GM21576 (cell line): Measurements from ENCODE around the gene KLHL29.

ENCODE experiments used
- ATAC-seq: cut with Tn5 transposase; IDR thresholded peaks from one replicate; pipeline ENCODE4 v1.9.1; 2021; ENCODE audit warnings: mild to moderate bottlenecking, moderate library complexity; ENCODE audit not compliant: unreplicated experiment

The KLHL29 gene

DNA sequence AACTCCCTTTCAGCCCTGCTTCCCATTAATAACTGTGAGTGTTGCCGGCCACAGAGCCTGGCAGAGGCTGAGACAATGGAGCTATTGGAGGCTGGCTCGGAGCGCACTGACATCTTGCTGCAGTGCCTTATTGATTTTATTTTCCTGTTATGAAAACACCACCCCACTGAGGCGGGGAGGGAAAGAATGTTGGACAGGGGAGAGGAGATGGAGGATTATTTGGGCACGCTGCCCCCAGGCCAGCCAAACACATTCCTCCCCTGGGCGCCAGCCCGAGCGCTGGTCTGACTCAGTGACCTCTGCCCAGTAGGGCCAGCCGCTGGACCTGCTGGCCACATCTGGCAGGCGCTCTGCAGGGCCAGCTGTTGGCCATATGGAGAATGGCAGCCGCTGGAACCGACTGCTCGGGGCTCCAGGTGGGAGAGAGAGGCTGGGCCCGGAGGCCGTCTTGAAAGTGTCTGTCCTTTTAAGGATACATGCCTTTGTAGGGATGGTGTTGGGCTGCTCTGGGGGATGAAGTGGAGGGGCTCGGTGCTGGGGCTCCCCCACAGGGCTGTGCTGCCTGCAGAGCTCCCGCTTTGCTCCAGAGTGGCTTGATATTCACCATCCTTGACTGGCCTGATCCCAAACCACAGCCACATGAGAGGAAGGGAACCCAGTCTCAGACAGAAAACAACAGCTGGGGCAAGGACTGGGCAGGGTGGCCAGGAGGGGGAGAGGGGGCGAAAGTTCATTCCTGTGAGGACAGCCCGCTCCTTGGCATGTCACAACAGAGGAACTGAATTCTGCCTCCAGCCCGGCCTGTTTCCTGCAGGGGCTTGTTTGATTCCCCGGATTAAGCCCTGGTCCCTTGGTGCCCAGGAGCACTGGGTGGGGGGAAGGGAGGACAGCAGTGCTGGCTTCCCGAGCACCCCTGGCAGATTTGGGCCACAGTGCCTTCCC, 179.0 kb downstream of the KLHL29 start:
- ATAC-seq: no peak

DNA sequence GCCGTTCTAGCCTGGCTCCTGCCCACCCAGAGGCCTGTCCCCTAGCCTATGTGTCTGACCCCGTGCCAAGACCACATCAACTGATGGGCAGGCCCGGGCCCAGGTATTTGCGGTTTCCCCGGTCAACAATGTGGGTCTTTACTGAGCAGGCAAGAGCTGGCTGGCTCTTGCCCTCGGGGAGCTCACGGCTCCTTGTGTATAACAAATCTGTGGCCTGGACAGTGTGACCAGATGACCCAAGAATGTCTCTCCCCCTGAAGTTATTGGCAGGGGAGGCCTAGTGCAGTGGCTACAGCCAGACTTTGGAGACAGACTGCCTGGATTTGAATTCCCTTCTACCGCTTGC, 179.6 kb downstream of the KLHL29 start:
- no peak for ATAC-seq

DNA sequence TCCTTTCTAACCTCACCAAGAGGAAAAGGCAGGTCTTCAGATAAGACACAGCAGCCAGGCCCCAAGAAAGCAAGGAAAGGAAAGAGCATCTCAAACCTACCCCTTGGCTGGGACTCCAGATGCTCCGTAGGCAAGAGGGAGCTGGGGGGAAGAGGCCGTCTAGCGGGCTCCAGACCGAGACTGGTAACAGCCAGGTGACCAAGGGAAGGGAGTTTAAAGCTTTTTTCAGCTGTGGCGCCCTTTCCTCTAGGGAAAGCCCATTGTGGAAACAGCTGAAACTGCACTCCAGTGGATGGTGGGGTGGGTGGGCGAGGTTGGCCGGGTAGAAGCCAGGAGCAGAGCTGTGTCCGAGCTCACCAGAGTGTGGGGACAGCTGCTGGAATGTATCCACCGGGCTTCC, 180.4 kb downstream of the KLHL29 start:
- no peak for ATAC-seq

DNA sequence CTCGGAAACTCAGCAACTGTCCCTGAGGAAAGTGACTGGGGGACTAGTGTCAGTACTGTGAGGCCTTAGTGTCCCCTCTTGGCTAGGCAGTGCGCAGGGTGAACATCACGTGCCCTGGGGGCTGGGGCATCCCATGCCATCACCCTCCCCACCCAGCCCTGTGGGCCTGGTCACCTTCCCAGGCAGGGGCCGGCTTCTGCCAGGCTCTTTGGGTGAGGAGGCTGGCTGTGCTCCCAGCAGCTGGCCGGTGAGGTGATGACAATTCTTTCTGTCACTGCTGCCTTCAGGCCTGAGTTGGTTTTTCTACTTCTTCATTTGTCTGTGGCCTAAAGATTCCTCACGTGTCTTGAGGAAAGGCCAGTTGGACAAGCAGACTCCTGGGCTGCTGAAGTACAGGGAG, 180.8 kb downstream of the KLHL29 start:
- no peak for ATAC-seq

DNA sequence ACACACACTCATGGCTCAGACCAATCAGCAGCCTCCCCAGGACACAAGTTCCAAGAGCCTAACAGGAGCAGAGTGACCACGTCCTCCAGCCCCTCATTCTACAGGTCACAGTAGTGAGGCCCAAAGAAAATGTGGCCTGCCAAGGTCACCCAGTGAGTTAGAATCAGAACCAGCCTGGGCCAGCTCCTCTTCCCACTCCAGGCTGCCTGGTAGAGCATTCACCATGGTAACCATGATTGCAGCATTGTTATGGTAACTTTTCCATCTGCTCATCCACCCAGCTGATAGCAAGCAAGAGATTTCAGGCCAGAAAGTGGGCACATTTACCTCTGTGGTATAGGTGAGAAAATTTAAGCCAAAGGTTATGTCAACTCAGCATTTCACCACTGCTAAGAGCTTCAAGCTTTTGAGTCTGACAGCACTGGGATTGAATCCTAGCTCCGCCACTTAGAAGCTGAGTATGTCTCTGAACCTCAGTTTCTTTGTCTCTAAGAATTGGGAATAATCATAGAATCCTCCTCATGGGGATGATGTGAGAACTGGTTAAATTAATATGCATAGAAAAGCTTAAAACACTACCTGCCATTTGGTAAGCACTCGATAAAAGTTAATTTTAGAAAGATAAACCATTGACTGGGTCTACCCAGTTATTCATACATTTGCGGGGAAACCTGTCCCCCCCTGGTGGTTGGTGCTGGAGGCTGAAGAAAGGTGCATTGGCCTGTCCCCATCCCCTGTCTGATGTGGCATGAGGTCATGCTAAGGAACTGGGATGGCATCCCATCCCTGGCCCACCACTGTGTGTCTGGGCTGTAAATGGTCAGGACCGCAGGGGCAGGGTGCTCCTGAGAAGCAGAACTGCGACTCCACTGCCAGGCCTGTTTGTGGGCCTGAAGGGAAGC, 181.5 kb downstream of the KLHL29 start:
- no peak for ATAC-seq

DNA sequence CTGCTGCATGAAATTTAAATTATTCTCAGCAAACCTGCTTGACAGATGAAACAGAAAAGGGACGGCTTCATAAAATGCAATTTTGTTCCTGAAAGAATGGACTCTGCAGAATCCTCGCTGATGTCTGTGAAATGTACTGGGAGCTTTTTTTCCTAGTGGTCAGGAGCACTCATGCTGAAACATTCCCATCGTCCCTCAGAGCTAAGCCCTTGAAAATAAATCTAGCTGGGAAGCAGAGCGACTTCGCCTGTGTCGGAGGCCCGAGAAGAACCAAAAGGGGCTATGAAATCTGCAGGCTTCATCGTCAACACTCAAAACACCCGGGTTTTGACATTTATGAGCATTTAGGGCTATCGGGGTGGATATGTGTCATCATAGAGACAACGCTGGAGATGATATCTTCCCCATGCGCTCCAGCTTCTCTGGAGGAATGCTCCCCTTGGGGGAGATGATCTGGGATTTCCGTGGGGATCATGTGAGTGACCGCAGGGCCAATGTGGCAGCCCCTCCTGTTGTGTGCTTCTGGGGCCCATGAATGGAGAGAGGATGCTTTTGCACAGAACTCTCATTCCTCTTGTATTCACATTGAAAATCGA, 182.3 kb downstream of the KLHL29 start:
- no peak for ATAC-seq

DNA sequence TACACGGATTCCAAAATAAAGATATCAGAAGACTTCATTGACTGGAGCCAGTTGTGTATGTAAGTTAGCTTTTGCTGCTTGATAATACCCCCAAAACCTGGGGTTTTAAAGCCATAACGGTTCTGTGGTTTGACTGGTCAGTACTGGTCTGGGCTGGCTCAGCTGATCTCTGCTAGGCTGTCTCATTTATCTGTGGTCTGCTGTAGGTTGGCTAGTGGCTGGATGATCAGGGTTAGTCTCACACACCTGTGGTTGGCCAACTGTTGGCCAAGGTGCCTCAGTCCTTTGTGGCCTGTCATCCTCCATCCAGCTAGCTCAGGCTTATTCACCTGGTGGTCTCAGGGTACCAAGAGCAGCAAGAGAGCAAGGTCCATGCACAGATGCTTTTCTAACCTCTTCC, 183.2 kb downstream of the KLHL29 start:
- no peak for ATAC-seq

DNA sequence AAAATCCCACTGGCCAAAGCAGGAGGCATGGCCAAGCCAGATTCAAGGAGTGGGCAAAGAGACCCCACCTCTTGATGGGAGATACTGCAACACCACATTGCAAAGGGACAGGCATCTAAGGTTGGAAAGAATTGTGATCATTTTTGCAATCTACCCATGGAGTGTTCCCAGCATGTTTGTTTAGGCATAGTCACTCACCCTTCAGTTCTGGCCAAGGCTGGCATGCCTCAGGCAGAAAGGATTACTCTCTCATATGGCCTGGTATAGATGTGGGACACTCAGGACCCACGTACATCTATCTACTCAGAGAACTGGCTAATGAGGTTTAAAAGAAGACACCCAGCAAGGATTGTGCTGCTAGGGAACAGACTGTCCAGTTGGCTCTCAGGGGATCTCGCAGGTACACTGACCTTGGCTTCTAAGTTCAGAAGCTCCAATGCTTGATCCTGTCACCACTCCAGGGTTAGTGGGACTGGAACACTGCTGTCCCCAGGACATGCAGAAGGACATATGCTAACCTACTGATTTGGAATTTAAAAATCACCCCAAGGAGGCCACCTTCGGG, 183.7 kb downstream of the KLHL29 start:
- no peak for ATAC-seq

DNA sequence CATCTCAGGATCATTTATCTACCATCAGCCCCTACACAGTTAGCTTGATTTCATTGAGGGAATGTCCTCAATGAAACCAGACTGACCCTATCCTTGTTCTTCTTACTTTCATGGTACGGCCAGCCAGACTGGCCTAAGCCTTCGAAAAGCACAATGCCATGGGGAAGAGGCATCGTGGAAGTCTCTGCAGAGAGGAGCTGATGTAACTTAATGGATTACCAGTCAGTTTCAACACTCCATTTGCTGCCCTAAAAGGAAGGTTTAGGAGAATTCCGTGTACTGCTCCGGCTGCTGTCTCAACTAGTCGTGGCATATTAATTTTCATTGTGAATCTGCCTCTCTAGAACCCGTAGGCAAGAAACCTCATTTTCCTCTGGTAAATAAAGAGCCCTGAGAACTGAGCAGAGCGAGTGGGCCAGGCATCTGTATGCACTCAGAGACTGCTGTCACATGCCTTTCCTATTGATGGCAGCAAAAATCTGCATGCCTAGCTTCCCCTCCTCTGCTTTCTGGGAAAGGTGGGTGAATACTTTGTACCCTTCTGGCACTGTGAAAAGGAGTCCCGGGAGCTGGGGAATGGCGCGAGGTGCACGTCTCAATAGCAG, 184.9 kb downstream of the KLHL29 start:
- ATAC-seq: no peak

DNA sequence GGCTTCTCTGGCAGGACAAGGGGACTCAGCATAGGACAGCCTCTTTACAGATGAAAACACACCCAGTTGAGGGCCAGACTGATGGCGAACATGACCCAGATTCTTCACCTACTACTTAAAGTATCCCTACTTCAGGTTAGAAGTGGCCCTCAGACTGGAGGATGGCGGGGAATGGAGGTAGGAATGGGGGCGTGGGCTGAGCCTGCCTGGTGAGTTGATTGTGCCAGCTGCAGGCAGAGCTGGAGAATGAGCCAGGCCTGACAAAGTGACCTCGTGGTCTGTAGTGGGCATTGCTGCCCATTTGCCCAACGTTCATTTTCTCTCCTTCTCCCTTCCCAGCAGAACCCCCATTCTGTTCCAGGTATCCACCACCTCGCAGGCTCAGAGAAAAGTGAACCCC, 186.1 kb downstream of the KLHL29 start:
- ATAC-seq: no peak

DNA sequence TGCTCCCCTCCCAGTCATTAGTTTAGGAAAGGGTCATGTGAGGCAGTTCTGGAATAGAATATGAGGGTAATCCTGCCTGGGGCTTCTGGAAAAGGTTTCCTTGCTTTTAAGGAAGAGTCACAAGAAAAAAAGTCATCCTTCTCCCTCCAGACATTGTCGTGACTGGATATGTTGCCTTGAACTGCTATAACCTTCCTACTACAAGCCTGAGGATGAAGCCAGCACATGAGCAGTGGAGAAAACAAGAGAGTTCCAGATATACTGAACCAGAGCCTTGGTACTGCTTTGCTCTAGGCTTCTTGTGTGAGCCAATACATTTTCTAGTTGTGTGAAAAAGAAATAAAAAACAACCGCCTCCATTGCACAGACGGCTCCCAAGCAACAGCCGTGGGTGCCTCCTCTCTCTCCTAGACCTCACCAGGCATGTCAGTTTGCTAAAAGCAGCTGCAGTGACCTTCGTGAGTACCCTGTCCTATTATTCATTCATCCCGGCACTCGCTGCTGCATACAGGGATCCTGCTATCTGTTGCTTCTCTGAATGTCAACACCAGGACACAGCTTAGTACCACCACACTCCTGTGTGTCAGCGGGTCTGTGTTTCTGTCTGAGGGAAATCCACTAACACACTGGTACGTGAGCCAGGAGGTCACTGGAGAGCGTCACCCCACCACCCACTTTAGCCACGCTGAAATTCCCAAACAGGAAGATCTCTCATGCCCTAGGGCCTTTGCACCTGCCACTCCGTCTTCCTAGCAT, 186.7 kb downstream of the KLHL29 start:
- ATAC-seq: no peak

DNA sequence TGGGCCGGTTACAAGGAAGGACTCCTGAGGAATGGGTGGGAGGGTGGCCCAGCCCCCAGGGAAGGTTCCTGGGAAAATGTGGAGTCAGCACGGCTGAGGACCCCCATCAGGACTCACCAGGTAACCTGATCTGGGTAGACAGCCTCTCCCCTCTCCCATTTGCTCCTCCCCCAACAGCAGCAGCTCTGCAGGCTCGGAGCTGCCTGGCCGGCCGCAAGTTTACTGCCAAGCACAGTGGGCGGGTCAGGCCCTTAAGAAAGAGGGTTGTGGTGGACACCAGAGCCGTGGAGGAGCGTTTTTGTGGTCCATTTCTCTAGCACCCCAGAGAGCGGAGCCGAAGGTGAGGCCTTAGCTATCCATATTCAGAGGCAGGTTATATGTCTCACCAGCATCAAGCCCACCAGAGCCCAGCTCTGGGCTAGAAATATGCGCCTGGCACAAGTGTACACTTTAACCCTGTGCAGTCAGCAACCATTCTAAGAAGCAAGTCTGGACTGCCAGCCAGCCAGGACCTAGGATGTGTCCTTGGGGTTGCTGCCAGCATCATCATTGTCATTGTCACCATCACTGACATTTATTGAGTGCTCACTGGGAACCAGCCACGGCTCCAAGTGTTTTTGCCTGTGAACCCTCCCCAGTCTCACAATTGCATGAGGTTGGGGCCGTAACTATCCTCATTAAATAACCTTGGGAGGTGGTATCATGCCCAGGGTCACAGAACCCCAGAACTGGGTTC, 190.1 kb downstream of the KLHL29 start:
- no peak for ATAC-seq

DNA sequence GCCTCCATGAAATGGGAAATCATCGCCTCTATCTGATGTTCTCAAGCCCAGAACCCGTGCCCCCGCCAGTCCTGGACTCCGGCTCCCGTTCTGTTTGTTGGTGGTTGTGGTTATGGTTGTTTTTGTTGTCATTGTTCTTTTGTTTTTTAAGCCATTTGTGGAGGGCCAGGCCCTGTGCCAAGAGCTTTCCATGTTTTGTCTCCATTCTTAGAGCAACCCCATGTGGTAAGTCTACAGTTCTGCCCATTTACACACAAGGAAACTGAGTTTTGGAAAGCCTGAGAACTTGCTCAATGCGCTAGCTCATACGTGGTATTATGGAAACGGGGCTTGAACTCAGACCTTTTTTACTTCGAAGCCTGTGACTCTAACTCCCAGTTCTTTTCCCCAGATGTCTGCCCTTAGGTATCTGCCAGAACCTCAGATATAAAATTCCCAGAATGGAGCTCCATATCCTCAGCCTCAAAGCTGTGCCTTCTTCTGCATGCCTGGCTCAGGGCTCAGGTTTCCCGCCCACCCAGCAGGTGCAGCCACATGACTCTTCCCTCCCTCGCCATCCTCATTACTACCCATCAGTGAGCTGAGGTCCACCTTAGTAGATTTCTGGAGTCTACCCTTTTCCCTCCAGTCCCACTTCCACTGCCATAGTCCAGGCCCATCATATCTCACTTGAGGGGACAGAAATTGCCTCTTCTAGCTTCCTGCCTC, 194.1 kb downstream of the KLHL29 start:
- ATAC-seq: no peak

DNA sequence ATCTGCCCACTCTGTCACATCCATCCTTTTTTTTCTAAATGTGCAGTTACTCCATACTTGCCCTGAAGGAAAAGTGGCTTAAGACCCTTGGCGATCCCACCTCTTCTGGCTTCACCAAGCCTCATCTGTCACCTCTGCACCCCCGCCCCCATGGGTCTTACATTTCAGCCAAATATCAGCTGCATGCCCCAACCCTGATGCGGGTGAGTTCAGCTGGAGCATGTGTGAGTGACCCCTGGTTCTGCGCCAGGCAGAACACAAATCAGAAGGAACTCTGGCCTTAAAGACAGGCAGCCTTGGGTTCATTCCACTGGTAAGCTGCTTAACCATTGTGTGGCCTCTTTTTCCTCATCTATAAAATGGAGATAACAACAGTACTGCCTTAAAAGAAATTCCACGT, 194.7 kb downstream of the KLHL29 start:
- no peak for ATAC-seq

DNA sequence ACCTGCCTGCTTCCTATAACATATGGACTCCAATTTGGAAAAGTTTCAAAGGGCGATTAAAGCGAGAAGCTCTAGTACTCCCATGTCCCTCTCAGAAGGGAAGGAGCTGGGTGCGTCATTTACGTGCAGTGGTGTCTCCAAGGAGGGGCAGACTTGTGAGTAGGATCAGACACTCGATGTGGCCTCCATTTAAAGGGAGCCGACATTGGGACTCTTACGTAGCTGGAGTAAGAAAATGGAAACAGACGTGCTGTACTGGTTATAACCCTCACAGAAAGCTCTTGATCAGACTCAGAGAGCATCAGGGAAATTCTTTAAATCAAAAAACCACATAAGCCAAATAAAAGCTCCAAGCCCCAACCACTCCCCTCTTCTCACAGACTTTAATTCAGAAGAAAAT, 198.5 kb downstream of the KLHL29 start:
- ATAC-seq: no peak

DNA sequence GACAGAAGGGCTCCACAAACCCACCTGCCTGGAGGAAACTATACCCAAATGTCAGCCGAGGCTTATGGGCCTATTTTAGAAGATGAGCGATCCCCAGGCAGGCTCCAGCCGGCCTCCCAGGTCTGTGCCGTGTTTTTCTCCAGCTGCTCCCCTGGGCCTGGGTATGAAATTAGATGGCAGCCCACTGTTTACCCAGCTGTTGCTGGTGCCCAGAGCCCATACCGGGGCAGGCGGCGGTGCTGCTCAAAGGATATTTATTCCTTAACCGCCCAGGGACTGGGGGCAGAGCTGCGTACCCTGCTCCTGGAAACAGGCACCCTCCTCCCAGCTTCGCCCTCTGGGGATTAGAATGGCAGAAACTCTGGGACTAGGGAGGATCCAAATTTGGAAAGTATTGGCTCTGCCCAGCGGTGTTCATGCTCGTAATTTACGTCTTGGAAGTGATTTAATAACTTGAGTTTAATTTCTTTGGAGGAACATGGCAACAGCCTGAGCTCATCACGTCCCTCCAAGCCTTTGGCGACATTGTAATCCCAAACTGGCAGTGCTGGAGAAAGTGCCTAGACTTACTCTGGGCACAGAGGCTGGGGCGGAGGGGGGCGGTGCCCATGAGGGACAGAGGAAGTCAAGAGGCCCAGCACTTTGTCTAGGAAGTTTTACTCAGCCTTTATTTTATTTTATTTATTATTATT, 199.2 kb downstream of the KLHL29 start:
- ATAC-seq: no peak

DNA sequence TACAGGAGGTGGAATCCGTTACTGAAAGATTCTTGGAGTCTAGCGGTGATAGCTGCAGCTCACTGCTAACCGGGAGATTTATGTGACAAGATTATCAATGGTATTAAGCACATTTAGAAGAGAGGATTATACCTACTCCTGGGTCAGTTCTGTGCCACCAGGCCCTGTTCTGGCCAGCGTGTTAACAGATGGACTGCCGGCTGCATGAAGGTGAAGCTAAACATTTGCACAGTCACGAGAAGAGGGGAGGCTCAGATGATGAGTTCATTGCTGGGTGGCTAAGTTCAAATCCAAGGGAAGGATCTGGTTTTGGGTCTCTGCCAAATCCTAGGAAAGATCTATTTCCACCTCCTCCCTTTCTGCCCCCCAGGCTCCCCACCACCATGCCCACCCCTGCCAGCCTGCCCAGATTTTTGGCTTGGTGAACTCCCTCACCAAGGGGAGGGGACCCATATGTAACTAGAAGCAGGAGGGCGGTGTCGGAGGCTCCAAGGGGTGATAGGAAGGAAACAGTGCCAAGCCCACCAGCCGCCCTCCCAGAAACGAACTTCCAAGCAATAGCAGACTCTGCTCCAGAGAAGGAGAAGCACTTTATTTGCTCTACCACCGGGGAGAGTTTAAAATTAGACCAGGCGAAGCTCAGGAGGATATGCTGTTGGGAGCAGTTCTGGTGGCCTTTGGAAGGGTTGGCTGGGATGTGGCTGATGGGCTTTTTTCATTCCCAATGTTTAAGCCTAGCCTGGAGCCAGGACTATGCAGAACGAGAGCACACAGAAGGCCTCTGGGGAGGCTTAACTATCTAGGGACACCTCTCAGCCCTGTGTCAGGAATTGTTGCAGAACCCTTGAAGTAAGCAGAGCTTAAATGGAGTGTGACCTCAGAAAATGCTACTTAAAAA, 200.5 kb downstream of the KLHL29 start:
- no peak for ATAC-seq
